GM12864 (cell line): ENCODE data around the gene SIN3B.

ENCODE experiments used
- DNase-seq: peaks from one replicate; pipeline ENCODE4 v3.0.0-alpha.2; 2011; ENCODE audit warnings: low read depth
- H3K4me3 ChIP-seq: 2 replicates; pipeline ENCODE4 v1.5.1; 2011; ENCODE audit warnings: mild to moderate bottlenecking, low read depth, low read length, control low read depth
- TF ChIP-seq, protein P1 (sequence below): IDR thresholded peaks from 2 replicates; pipeline ENCODE4 v1.5.1; 2011; ENCODE audit warnings: low read depth, mild to moderate bottlenecking, moderate library complexity, low read length, control low read depth, inconsistent platforms; ENCODE audit errors: missing control alignments

SIN3B gene

GRCh38 chr19:16899566-16900075, 70.4 kb downstream of the SIN3B start:
- no peak for DNase-seq

DNA sequence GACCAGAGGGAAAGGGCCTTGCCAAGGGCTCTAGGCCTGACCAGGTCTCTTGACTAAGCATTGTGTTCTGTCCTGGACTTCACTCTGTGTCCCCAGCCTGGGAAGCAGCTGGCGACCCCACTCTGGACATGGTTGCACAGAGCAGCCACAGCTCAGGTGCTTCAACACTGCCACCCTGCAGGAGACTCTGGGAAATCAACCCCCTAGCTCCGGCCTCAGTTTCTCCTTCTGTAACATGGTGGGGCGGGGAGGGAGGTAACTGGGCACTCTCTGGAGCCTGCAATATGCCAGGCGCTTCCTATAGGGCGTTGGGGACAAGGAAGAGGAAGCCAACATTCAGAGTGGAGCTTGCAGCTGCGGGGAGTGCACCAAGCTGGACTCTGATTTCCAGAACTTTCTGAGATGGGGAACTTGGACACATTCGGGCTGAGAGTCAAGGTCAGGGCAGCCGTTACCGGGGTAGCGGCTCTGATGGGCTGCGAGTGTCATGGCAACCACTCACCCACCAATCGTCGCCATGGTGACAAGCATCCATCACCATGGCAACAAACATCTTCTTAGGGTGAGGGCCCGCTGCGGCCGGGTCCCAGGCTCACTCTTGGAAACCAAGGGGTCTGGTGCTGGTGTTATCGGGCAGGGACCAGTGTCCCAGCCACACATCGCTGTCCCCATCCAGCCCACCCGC, 72.4 kb downstream of the SIN3B start:
- TF ChIP-seq, protein P1, sequence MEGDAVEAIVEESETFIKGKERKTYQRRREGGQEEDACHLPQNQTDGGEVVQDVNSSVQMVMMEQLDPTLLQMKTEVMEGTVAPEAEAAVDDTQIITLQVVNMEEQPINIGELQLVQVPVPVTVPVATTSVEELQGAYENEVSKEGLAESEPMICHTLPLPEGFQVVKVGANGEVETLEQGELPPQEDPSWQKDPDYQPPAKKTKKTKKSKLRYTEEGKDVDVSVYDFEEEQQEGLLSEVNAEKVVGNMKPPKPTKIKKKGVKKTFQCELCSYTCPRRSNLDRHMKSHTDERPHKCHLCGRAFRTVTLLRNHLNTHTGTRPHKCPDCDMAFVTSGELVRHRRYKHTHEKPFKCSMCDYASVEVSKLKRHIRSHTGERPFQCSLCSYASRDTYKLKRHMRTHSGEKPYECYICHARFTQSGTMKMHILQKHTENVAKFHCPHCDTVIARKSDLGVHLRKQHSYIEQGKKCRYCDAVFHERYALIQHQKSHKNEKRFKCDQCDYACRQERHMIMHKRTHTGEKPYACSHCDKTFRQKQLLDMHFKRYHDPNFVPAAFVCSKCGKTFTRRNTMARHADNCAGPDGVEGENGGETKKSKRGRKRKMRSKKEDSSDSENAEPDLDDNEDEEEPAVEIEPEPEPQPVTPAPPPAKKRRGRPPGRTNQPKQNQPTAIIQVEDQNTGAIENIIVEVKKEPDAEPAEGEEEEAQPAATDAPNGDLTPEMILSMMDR: no peak
- no peak for DNase-seq
- no peak overlapping the region for H3K4me3 ChIP-seq

More at GRCh38 chr19:16899566-16900075, 70.4 kb downstream of the SIN3B start:
- no peak overlapping the region for H3K4me3 ChIP-seq
- TF ChIP-seq, protein P1: peak; percentile 79

- TF ChIP-seq, protein P1: no peak
- H3K4me3 ChIP-seq: no peak overlapping the region
- no peak for DNase-seq
Observed at GRCh38 chr19:16902545-16902944, 73.3 kb downstream of the SIN3B start.

GRCh38 chr19:16903347-16903746, 74.1 kb downstream of the SIN3B start:
- no peak overlapping the region for H3K4me3 ChIP-seq
- no peak for DNase-seq
- TF ChIP-seq, protein P1: no peak

DNA sequence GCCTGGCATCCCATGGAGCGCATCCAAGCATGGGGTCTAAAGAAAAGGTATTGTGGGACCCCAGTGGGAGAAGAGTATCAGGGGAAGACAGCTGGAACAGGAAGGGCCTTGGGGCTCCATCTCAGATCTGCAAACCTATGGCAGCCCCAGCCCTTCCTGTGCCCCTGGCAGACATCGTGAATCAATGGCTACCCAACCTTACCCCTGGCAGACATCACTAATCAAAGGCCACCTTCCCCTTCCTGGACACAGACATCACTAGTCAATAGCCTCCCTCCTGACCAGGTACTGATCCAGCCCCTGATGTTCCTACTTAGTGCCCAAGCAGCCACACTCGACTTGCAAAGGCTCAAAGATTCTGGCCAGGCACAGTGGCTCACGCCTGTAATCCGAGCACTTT, 75.4 kb downstream of the SIN3B start:
- DNase-seq: no peak
- no peak overlapping the region for H3K4me3 ChIP-seq
- TF ChIP-seq, protein P1: no peak

- TF ChIP-seq, protein P1: no peak
- no peak overlapping the region for H3K4me3 ChIP-seq
- DNase-seq: no peak
Observed at GRCh38 chr19:16908759-16909158, 79.6 kb downstream of the SIN3B start.

DNA sequence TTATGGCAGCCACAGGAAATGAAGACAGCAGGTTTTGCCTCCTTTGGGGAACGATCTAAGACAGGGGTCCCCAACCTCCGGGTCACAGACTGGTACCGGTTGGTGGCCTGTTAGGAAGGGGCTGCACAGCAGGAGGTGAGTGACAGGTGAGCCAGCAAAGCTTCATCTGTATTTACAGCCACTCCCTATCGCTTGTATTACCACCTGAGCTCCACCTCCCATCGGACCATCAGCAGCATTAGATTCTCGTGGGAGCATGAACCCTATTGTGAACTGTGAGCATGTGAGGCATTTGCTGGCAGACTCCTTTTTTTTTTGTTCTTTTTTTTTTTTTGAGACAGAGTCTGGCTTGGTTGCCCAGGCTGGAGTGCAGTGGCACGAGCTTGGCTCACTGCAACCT, 81.8 kb downstream of the SIN3B start:
- H3K4me3 ChIP-seq: no peak overlapping the region
- no peak for DNase-seq
- TF ChIP-seq, protein P1: no peak
